BJ (cell line): ENCODE results near the gene ECHDC1. TPM values are rescaled to one million over a fixed set of nuclear protein-coding genes. Genes with fewer than 3 reads are reported as not detected.

ENCODE experiments used
- CTCF ChIA-PET: fragments of 350-600 bp; formaldehyde crosslinking; extraction: SDS; loops from one replicate; lab custom pipeline; 2021; ENCODE audit warnings: antibody characterized with exemption, inconsistent platforms; lab: Yijun Ruan, JAX
- POLR2A ChIA-PET: fragments of 300-600 bp; sonication (Branson Sonifier 250); formaldehyde crosslinking; extraction: SDS; loops from one replicate; lab custom pipeline; 2021; ENCODE audit warnings: antibody characterized with exemption; lab: Charles Lee
- DNase-seq: peaks from one replicate; pipeline ENCODE4 v3.0.0-alpha.2; 2011; ENCODE audit warnings: low read depth
- H3K27me3 ChIP-seq: 2 replicates; pipeline ENCODE4 v1.6.0; 2011; ENCODE audit warnings: low read length; ENCODE audit not compliant: control insufficient read depth, insufficient read depth
- H3K36me3 ChIP-seq: 2 replicates; pipeline ENCODE4 v1.5.1; 2011; ENCODE audit warnings: low read length; ENCODE audit not compliant: control insufficient read depth, insufficient read depth
- H3K4me3 ChIP-seq: 2 replicates; pipeline ENCODE4 v1.5.1; 2011; ENCODE audit warnings: low read depth, mild to moderate bottlenecking, control low read depth, low read length
- CTCF ChIP-seq: IDR thresholded peaks from 2 replicates; pipeline ENCODE4 v1.5.1; 2011; ENCODE audit warnings: low read depth, mild to moderate bottlenecking, control low read depth, inconsistent platforms, low read length, moderate library complexity; ENCODE audit not compliant: insufficient read depth
- polyA plus RNA-seq: library from polyadenylated mRNA; depleted of rRNA; stranded (reverse); fragments of >200 nt; gene quantifications from 2 replicates; pipeline ENCODE4 v1.2.3, GENCODE V29; 2011

ECHDC1 gene
- polyA plus RNA-seq, 1 experiment: 21.5 TPM

- POLR2A ChIA-PET: interaction anchor here (0.7 kb wide), 1 partner anchor 67 kb away, joined by 8 read pairs; no protein-coding TSS in a partner anchor
- DNase-seq: no peak
Measured at GRCh38 chr6:127299522-127300240, 43.7 kb downstream of the ECHDC1 start.

GRCh38 chr6:127298475-127298874 is 44.9 kb downstream of the ECHDC1 start:
- DNase-seq: no peak
- CTCF ChIA-PET: interaction anchor here (1.3 kb wide), 1 partner anchor 166 kb away, joined by 5 read pairs; no protein-coding TSS in a partner anchor
- no peaks in the 10 kb centered on the region for H3K27me3 ChIP-seq
- TF ChIP-seq CTCF: no peak
- no peak overlapping the region for H3K4me3 ChIP-seq
- POLR2A ChIA-PET: no interaction called here
- no peaks in the 10 kb centered on the region; the same call in 1 of the 2 replicates for H3K36me3 ChIP-seq

More at GRCh38 chr6:127299522-127300240, 43.7 kb downstream of the ECHDC1 start:
- Histone ChIP-seq H3K27me3 (no peaks in the 10 kb centered on the region), H3K36me3 (no peaks in the 10 kb centered on the region; the same call in 1 of the 2 replicates), H3K4me3 (no peak overlapping the region)
- TF ChIP-seq CTCF: no peak
- CTCF ChIA-PET: interaction anchor here (0.9 to 5.9 kb wide), 5 partner anchors 33 to 209 kb away, joined by 3 to 51 read pairs (median 3); partner anchors contain the start of gene RNF146

DNA sequence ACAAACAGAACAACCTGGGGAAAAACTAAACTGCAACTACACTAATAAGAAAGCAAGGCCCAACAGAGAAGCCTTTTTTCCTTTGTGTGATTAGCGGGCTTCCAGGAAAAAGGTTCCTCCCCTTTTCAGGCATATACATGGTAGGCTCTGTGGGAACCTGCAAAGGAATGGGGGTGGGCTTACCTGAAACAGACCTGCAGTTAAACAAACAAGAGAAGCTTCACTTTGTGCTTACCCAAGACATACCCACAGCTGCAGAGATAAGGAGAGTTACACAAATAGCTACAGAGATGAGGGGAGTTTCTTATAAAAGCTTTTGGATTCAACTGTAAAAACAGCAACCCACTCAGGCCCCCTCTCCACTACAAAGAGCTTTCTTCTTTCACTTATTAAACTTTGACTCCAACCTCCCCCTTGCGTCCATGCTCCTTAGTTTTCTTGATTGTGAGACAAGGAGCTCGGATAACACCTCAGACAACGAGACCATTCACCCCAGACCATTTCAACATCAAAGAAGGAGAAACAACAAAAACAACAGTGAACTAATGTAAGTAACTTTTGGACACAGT is 45.8 kb downstream of the ECHDC1 start:
- no peak overlapping the region for H3K4me3 ChIP-seq
- POLR2A ChIA-PET: no interaction called here
- no peak for TF ChIP-seq CTCF
- CTCF ChIA-PET: interaction anchor here (0.6 to 1.9 kb wide), 3 partner anchors 11 to 166 kb away, joined by 3 to 5 read pairs (median 5); partner anchors contain the start of gene RNF146
- no peaks in the 10 kb centered on the region; the same call in 1 of the 2 replicates for H3K36me3 ChIP-seq
- no peak for DNase-seq
- no peaks in the 10 kb centered on the region for H3K27me3 ChIP-seq

GRCh38 chr6:127291495-127291894 is 51.9 kb downstream of the ECHDC1 start:
- no peak for DNase-seq
- ChIA-PET CTCF (interaction anchor here (1.3 kb wide), 2 partner anchors 10 to 29 kb away, joined by 3 to 4 read pairs; no protein-coding TSS in a partner anchor), POLR2A (no interaction called here)
- Histone ChIP-seq H3K36me3 (peaks cover 11% of the 10 kb centered on the region), H3K27me3 (no peaks in the 10 kb centered on the region), H3K4me3 (no peak overlapping the region)
- no peak for TF ChIP-seq CTCF
